ENCODE measurements around the gene ZNRF3.

DNA sequence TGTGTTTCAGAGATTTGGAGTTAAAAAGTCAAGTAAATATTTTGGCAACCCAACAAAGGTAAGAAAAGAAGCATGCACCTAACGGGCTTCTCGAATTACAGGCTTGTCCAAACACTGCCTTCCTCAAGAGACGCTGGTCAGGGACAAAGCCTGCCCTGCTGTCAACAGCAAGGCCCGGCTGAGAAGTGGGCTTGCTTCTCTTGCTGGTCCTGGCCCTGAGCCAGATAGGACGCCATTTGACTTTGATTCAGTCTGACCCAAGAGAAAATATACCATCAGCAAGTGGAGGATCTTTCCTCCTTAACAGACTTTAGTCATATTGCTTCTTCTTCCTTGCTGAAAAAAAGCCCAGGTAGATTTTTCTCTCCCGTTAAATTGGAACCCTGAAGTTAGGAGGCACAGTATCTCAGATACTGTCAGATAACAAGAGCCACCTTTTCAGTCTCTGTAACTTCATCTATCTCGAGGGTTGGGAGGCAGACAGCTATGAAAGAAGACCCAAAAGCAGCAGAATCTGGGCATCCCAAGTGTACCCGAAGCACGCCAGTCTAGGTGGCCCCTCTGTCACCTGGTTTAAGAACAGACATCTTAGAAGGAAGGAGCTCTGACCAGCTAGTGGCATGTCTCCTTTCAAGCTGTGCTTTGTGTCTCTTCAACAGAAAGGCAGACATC, 120.7 kb downstream of the ZNRF3 start:
- TF ChIP-seq, protein P1, sequence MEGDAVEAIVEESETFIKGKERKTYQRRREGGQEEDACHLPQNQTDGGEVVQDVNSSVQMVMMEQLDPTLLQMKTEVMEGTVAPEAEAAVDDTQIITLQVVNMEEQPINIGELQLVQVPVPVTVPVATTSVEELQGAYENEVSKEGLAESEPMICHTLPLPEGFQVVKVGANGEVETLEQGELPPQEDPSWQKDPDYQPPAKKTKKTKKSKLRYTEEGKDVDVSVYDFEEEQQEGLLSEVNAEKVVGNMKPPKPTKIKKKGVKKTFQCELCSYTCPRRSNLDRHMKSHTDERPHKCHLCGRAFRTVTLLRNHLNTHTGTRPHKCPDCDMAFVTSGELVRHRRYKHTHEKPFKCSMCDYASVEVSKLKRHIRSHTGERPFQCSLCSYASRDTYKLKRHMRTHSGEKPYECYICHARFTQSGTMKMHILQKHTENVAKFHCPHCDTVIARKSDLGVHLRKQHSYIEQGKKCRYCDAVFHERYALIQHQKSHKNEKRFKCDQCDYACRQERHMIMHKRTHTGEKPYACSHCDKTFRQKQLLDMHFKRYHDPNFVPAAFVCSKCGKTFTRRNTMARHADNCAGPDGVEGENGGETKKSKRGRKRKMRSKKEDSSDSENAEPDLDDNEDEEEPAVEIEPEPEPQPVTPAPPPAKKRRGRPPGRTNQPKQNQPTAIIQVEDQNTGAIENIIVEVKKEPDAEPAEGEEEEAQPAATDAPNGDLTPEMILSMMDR (IDR thresholded peaks at IDR 0.05): no peak
- TF ChIP-seq POLR2A (IDR thresholded peaks at IDR 0.05): no peak
